DND-41 (cell line): ENCODE measurements around the gene SRP19.
A peak's percentile ranks its signal among the peaks of the same experiment; 100 is the strongest.

Experiments
- ATAC-seq: fragments of 200-7000 bp; cut with Tn5 transposase; 3 replicates; pipeline ENCODE4 v1.9.1; 2021; ENCODE audit warnings: low read depth; ENCODE audit not compliant: insufficient read depth
- DNase-seq: peaks from one replicate; pipeline ENCODE4 v3.0.0-alpha.2; 2020
- H2AFZ ChIP-seq: 2 replicates; pipeline ENCODE4 v1.6.0; 2012; ENCODE audit warnings: low read depth, low read length
- H3K27ac ChIP-seq: 2 replicates; pipeline ENCODE4 v1.5.1; 2012; ENCODE audit warnings: low read length, inconsistent platforms
- H3K27me3 ChIP-seq: fragments of 200-600 bp; sonication (generic); 2 replicates; pipeline ENCODE4 v1.6.0; 2012; ENCODE audit warnings: low read length, mild to moderate bottlenecking, inconsistent platforms; ENCODE audit not compliant: insufficient read depth, poor library complexity
- H3K36me3 ChIP-seq: 2 replicates; pipeline ENCODE4 v1.5.1; 2012; ENCODE audit warnings: low read length, inconsistent platforms; ENCODE audit not compliant: insufficient read depth
- H3K4me1 ChIP-seq: 2 replicates; pipeline ENCODE4 v1.5.1; 2012; ENCODE audit warnings: mild to moderate bottlenecking, low read length; ENCODE audit not compliant: insufficient read depth
- H3K4me2 ChIP-seq: 2 replicates; pipeline ENCODE4 v1.6.0; 2012; ENCODE audit warnings: mild to moderate bottlenecking, moderate library complexity, low read length, inconsistent platforms; ENCODE audit not compliant: insufficient read depth
- H3K4me3 ChIP-seq, 2 experiments: fragments of 200-600 bp in 1 of 2; shearing (Covaris generic) in 1 of 2; 2 replicates each; pipeline ENCODE4 v1.5.1; 2012 to 2016; ENCODE audit warnings: inconsistent platforms in 2 of 2, low read length in 2 of 2, mild to moderate bottlenecking in 2 of 2, low read depth in 1 of 2, moderate library complexity in 1 of 2
- H3K79me2 ChIP-seq: 2 replicates; pipeline ENCODE4 v1.6.0; 2012; ENCODE audit warnings: low read length, inconsistent platforms; ENCODE audit not compliant: insufficient read depth
- H3K9ac ChIP-seq: 2 replicates; pipeline ENCODE4 v1.6.0; 2012; ENCODE audit warnings: low read depth, mild to moderate bottlenecking, inconsistent platforms, low read length, moderate library complexity
- H3K9me3 ChIP-seq: 2 replicates; pipeline ENCODE4 v1.5.1; 2012; ENCODE audit warnings: low read length, moderate library complexity, mild to moderate bottlenecking, inconsistent platforms; ENCODE audit not compliant: insufficient read depth, severe bottlenecking
- H4K20me1 ChIP-seq: 2 replicates; pipeline ENCODE4 v1.6.0; 2012; ENCODE audit warnings: low read length; ENCODE audit not compliant: insufficient read depth
- EZH2 ChIP-seq: IDR thresholded peaks from 3 replicates; pipeline ENCODE4 v1.6.1; 2012; ENCODE audit warnings: borderline replicate concordance, low read depth, mild to moderate bottlenecking, moderate library complexity, low read length, inconsistent platforms; ENCODE audit not compliant: severe bottlenecking
- TF ChIP-seq, protein P1 (sequence below): IDR thresholded peaks from 2 replicates; pipeline ENCODE4 v1.5.1; 2012; ENCODE audit warnings: borderline replicate concordance, low read length, moderate library complexity, mild to moderate bottlenecking; ENCODE audit not compliant: poor library complexity, severe bottlenecking; ENCODE audit errors: extremely low read depth

Gene SRP19

DNA sequence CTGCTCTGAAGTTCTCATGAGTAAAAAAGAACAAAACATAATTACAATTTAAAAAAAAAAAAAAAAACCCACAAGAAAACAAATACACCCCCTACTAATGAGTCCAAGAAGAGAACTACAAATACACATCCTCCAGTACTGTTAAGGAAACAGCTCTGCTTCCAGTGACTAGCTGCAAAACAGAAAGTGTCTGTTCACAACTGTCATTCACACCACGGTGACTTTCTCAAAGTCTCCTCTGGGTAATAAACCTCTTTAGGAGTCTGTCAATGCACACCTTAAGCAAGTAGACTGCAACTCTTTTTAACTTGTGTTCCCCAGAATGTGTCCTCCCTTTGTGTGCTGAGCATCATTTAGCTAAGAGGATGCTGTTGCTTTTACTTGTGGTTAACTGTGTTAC lies 54.7 kb downstream of the SRP19 start:
- peaks cover 72% of the 10 kb centered on the region for H3K79me2 ChIP-seq
- H3K27me3 ChIP-seq: no peaks in the 10 kb centered on the region
- no peak overlapping the region for H3K9ac ChIP-seq
- peaks cover 43% of the 10 kb centered on the region for H3K4me1 ChIP-seq
- DNase-seq (no peak), ATAC-seq (peak; percentile 80)
- H3K9me3 ChIP-seq: no peaks in the 10 kb centered on the region
- no peak overlapping the region for H3K4me2 ChIP-seq
- TF ChIP-seq, protein P1, sequence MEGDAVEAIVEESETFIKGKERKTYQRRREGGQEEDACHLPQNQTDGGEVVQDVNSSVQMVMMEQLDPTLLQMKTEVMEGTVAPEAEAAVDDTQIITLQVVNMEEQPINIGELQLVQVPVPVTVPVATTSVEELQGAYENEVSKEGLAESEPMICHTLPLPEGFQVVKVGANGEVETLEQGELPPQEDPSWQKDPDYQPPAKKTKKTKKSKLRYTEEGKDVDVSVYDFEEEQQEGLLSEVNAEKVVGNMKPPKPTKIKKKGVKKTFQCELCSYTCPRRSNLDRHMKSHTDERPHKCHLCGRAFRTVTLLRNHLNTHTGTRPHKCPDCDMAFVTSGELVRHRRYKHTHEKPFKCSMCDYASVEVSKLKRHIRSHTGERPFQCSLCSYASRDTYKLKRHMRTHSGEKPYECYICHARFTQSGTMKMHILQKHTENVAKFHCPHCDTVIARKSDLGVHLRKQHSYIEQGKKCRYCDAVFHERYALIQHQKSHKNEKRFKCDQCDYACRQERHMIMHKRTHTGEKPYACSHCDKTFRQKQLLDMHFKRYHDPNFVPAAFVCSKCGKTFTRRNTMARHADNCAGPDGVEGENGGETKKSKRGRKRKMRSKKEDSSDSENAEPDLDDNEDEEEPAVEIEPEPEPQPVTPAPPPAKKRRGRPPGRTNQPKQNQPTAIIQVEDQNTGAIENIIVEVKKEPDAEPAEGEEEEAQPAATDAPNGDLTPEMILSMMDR: no peak
- TF ChIP-seq EZH2: no peak
- peaks cover 64% of the 10 kb centered on the region for H3K36me3 ChIP-seq
- no peak overlapping the region for H3K4me3 ChIP-seq
- no peak overlapping the region for H2AFZ ChIP-seq
- H4K20me1 ChIP-seq: 0 out of 2 replicates have a peak, but pooled peaks cover 5% of the 10 kb centered on the region
- no peak overlapping the region; the same call in 1 of the 2 replicates for H3K27ac ChIP-seq

DNA sequence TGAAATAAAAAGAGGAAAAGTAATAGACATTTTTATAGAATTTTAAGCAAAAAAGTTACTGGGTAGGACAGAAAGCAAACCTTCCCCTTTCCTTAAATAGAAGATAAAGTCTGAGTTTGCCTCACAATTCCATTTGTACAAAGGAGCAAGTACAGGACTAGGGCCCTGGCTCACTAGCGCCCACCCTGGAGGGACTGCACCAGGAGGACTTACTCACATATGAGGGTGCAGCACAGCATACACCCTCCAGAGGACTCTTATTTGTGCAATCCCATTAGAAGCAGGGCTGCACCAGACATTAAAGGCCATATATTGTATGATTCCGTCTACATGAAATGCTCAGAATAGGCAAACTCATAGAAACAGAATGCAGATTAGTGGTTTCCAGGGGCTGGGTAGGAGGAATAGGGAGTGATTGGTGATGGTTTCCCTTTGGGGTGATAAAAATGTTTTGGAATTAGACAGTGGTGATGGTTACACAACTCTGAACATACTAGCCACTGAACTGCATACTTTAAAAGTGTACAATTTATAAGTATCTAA lies 56.4 kb downstream of the SRP19 start:
- H4K20me1 ChIP-seq: 0 out of 2 replicates have a peak, but pooled peaks cover 5% of the 10 kb centered on the region
- no peaks in the 10 kb centered on the region for H3K9me3 ChIP-seq
- ATAC-seq (no peak), DNase-seq (peak; percentile 38)
- H3K4me2 ChIP-seq: no peak overlapping the region; the same call in 1 of the 2 replicates
- no peak overlapping the region for H3K27ac ChIP-seq
- H3K4me3 ChIP-seq: no peak overlapping the region
- H3K9ac ChIP-seq: no peak overlapping the region
- peaks cover 68% of the 10 kb centered on the region for H3K79me2 ChIP-seq
- peaks cover 56% of the 10 kb centered on the region for H3K36me3 ChIP-seq
- H3K4me1 ChIP-seq: peaks cover 49% of the 10 kb centered on the region
- H2AFZ ChIP-seq: no peak overlapping the region
- no peaks in the 10 kb centered on the region for H3K27me3 ChIP-seq
- no peak for TF ChIP-seq EZH2
- TF ChIP-seq, protein P1: peak; percentile 57

DNA sequence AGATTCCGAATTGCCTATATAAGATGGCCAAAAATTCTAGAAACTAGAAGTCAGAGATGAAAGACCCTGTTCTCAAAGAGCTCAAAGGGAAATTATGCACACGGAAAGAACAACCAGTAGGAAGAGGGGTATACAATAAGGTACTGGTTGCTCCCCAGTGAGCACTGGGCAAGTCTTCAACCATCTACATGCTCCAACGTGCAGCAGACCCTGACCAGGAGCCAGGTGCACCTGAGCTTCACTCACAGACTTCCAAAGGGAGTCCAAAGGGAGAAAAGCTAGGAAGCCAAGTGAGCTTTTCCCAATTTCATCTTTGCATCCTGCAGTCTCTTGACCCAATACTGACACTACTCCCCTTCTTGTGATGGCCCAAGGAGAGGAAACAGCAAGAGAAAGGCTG lies 57.0 kb downstream of the SRP19 start:
- peaks cover 65% of the 10 kb centered on the region for H3K79me2 ChIP-seq

More for the DNA sequence above, 57.0 kb downstream of the SRP19 start:
- H3K4me2 ChIP-seq: no peak overlapping the region
- H3K9me3 ChIP-seq: no peaks in the 10 kb centered on the region
- H3K36me3 ChIP-seq: peaks cover 54% of the 10 kb centered on the region
- H3K4me1 ChIP-seq: peaks cover 55% of the 10 kb centered on the region
- 0 out of 2 replicates have a peak, but pooled peaks cover 5% of the 10 kb centered on the region for H4K20me1 ChIP-seq
- no peak for DNase-seq
- ATAC-seq: no peak
- no peak overlapping the region for H3K4me3 ChIP-seq
- H3K27ac ChIP-seq: no peak overlapping the region
- no peak overlapping the region for H3K9ac ChIP-seq
- TF ChIP-seq, protein P1: no peak
- no peak for TF ChIP-seq EZH2
- H3K27me3 ChIP-seq: no peaks in the 10 kb centered on the region
- no peak overlapping the region for H2AFZ ChIP-seq
